MG63 (cell line): ENCODE measurements around the gene S100A5. TPM values are rescaled to one million over a fixed set of nuclear protein-coding genes. Genes with fewer than 3 reads are reported as not detected.
A peak's percentile ranks its signal among the peaks of the same experiment; 100 is the strongest.
"Not testable (repeated sequence)": the region's sequence is repeated elsewhere in the genome, so short reads cannot be mapped to it uniquely, and the experiment has no call there.

Source experiments
- DNase-seq: peaks from one replicate; pipeline ENCODE4 v3.0.0-alpha.2; 2020
- H3K27me3 ChIP-seq: fragments of 250-450 bp; sonication (Bioruptor Pico); 2 replicates; pipeline ENCODE4 v1.5.1; 2020; ENCODE audit warnings: mild to moderate bottlenecking, moderate library complexity
- H3K36me3 ChIP-seq: fragments of 250-450 bp; sonication (Bioruptor Pico); 2 replicates; pipeline ENCODE4 v1.5.1; 2020; ENCODE audit warnings: mild to moderate bottlenecking, moderate library complexity
- H3K4me3 ChIP-seq: fragments of 250-450 bp; sonication (Bioruptor Pico); 2 replicates; pipeline ENCODE4 v1.5.1; 2020; ENCODE audit warnings: mild to moderate bottlenecking, moderate library complexity
- H3K9me3 ChIP-seq: fragments of 250-450 bp; sonication (Bioruptor Pico); 2 replicates; pipeline ENCODE4 v1.5.1; 2020; ENCODE audit warnings: mild to moderate bottlenecking, moderate library complexity
- total RNA-seq: library from RNA; depleted of rRNA; stranded (reverse); fragments of >200 nt; shearing (Covaris generic); gene quantifications from 2 replicates; pipeline ENCODE4 v1.2.3, GENCODE V29; 2014; ENCODE audit warnings: low replicate concordance; rRNA removed

S100A5 gene, protein sequence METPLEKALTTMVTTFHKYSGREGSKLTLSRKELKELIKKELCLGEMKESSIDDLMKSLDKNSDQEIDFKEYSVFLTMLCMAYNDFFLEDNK
- total RNA-seq, result not detected in 2 replicates

DNA sequence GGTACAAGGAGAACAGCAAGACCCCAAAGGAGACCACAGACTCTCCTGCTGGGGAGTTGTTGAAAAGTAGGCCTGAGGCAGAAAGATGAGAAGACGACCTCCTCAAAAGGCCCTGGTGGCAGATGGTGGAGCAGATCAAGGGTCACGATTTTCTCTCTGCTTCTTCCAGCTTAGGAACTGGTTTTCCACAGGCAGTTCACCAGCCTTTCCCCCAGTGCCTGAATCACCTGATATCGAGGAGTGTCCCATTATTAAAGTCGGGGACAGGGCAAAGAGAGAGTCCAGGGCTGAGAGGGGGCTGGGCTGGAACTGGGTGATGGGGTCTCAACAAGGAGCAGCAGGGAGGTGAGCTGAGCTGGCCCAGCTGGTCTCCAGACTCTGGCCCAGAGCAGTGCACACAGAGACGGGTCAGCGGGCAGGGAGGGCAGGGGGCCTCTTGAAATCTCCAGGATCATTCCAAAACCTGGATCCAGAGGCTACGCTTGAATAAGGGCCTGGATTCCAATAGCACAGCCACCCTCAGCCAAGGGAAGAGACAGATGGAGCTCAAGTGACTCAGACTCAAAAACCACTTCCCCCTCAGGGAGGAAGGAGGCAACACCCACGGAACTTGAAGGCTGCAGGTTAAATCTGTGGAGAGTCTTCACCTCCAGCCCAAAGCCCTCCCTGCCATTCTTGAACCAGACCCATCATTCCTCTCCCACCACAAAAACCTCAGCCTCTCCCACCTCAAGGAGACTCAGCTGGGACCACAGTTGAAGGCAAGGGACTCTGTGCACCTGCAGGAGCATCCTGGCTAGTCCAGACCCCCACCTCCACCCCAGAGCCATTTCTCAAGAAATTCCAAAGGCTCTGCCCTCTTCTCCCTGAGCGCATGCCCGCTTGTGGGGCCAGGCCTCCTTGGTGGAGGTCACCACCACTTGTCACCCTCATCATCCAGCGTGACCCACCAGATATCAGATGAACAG lies at the start of gene S100A5:
TSS of gene S100A5 (minus strand) at position 541 of the 968 bp plus-strand sequence. CDS start 743 bp downstream, outside the sequence.
- H3K27me3 ChIP-seq, result no peaks in the 10 kb centered on the region
- no peaks in the 10 kb centered on the region for H3K9me3 ChIP-seq
- DNase-seq, result peak; percentile 58

GRCh38 chr1:153588482-153588881 lies 47.7 kb upstream of the S100A5 start:
- H3K36me3 ChIP-seq, result no peaks in the 10 kb centered on the region
- DNase-seq, result no peak
- H3K4me3 ChIP-seq, result no peak overlapping the region
- no peaks in the 10 kb centered on the region for H3K27me3 ChIP-seq
- H3K9me3 ChIP-seq, result no peaks in the 10 kb centered on the region

More for the DNA sequence above, at the start of gene S100A5:
- Histone ChIP-seq H3K36me3 (peaks cover 20% of the 10 kb centered on the region), H3K4me3 (no peak within 1 kb of the TSS)

DNA sequence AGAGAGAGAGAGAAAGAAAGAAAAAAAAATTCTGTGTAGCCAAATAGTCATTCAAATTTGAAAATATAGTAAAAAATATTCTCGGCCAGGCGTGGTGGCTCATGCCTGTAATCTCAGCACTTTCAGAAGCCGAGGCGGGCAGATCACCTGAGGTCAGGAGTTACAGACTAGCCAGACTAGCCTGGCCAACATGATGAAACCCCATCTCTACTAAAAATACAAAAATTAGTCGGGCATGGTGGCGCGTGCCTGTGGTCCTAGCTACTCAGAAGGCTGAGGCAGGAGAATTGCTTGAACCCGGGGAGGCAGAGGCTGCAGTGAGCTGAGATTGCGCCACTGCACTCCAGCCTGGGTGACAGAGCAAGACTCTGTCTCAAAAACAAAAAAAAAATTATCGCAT lies 47.3 kb upstream of the S100A5 start:
- H3K4me3 ChIP-seq, DNase-seq, H3K36me3 ChIP-seq, H3K9me3 ChIP-seq, H3K27me3 ChIP-seq: not testable (repeated sequence)

DNA sequence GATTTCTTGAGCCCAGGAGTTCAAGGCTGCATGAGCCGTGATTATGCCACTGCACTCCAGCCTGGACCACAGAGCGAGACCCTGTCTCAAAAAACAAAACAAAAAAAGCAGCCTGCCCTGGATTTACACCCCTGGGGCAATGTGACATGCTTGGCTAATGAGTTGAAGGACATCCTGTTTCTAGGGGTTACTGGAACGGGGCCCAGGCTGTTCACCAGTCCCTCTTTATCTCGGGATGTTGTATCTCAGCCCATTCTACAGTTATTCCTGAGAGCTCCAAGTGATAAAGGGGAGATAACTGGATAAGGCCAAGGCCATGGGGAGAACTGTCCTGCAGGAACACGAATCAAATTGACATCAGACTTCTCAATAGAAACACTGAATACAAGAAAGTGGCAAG lies 46.6 kb upstream of the S100A5 start:
- H3K27me3 ChIP-seq, result no peaks in the 10 kb centered on the region
- H3K4me3 ChIP-seq, result no peak overlapping the region
- H3K36me3 ChIP-seq, result no peaks in the 10 kb centered on the region
- DNase-seq, result no peak
- H3K9me3 ChIP-seq, result no peaks in the 10 kb centered on the region

- Histone ChIP-seq H3K4me3 (no peak overlapping the region), H3K9me3 (no peaks in the 10 kb centered on the region), H3K27me3 (no peaks in the 10 kb centered on the region), H3K36me3 (no peaks in the 10 kb centered on the region)
- no peak for DNase-seq
Observed at GRCh38 chr1:153586347-153586746, 45.6 kb upstream of the S100A5 start.

- DNase-seq, result no peak
- Histone ChIP-seq H3K9me3 (no peaks in the 10 kb centered on the region), H3K4me3 (no peak overlapping the region), H3K27me3 (no peaks in the 10 kb centered on the region), H3K36me3 (no peaks in the 10 kb centered on the region)
Observed at GRCh38 chr1:153585006-153585405, 44.3 kb upstream of the S100A5 start.

- Histone ChIP-seq H3K9me3 (no peaks in the 10 kb centered on the region), H3K36me3 (no peaks in the 10 kb centered on the region), H3K27me3 (no peaks in the 10 kb centered on the region), H3K4me3 (peak overlapping the region; percentile 54; the same call in 1 of the 2 replicates)
- no peak for DNase-seq
Observed at GRCh38 chr1:153583976-153584375, 43.2 kb upstream of the S100A5 start.

- not testable (repeated sequence) for H3K27me3 ChIP-seq, H3K36me3 ChIP-seq, DNase-seq, H3K9me3 ChIP-seq
- H3K4me3 ChIP-seq, result peak overlapping the region; percentile 54
Observed at GRCh38 chr1:153583514-153583913, 42.8 kb upstream of the S100A5 start.

DNA sequence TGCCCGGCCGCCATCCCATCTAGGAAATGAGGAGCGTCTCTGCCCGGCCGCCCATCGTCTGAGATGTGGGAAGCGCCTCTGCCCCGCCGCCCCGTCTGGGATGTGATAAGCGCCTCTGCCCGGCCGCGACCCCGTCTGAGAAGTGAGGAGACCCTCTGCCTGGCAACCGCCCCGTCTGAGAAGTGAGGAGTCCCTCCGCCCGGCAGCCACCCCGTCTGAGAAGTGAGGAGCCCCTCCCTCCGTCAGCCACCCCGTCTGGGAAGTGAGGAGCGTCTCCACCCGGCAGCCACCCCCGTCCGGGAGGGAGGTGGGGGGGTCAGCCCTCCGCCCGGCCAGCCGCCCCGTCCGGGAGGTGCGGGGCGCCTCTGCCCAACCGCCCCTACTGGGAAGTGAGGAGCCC lies 42.1 kb upstream of the S100A5 start:
- not testable (repeated sequence) for H3K9me3 ChIP-seq, H3K27me3 ChIP-seq, H3K36me3 ChIP-seq
- peak; percentile 80 for DNase-seq
- H3K4me3 ChIP-seq, result peak overlapping the region; percentile 54

DNA sequence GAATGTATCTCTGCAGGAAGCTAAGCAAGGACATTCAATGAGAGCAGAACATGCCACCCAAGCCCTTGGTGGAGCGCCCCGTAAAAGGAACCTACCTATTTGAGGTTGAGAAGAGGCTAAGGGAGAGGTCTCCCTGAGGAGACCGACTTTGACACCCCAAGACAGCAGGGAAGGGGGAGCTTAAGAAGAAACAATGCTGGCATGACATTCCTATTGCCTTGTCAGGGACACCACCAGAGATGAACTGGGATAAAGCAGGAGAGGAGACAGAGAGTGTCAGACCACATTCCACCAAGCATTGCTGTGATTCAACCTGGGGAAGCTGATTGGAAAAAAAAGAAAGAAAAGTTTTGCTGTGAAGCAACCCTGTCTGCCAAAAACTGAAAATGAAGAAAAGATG lies 38.2 kb upstream of the S100A5 start:
- Histone ChIP-seq H3K27me3 (no peaks in the 10 kb centered on the region), H3K36me3 (no peaks in the 10 kb centered on the region), H3K9me3 (no peaks in the 10 kb centered on the region), H3K4me3 (no peak overlapping the region)
- DNase-seq, result no peak

DNA sequence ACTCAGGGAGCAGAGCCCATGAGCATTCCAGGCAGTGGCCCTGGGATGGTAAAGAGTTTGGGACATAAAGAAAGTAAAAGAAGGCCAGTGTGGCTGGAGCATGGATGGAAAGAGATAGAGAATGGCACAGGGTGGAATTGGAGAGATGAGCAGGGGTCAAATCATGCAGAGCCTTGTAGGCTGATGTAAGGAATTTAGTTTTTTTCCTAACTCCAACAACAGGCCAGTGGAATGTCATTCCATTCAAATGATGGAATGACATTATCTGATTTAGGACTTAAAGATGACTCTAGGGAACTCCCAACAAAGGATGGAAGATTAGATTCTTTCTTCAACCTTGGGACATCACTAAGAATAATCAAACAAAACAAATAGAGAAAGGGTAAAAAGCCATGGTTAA lies 37.8 kb upstream of the S100A5 start:
- Histone ChIP-seq H3K4me3 (no peak overlapping the region), H3K9me3 (no peaks in the 10 kb centered on the region), H3K27me3 (no peaks in the 10 kb centered on the region), H3K36me3 (no peaks in the 10 kb centered on the region)
- DNase-seq, result no peak

- DNase-seq, result peak; percentile 82
- Histone ChIP-seq H3K27me3 (no peaks in the 10 kb centered on the region), H3K9me3 (no peaks in the 10 kb centered on the region)
Observed at GRCh38 chr1:153577624-153578051, 36.9 kb upstream of the S100A5 start.

DNA sequence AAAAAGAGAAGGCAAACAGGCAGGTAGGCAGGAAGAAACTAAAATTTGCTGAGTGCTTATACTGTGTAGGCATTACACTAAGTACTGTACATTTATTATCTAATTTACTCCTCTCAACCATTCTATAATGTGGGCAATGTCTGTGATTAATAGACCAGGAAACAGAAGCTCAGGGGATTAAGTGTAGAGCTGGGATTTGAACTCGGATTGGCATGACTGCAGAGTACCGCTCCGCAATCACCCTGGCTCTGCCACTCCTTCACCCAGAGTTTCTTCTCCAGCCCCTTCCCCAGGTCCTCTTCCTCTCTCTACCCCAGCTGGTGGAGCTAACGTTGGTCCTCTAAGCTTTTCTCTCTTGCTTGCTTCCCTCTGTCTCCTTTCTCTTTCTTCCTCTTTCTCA lies 36.4 kb upstream of the S100A5 start:
- no peaks in the 10 kb centered on the region for H3K36me3 ChIP-seq
- no peaks in the 10 kb centered on the region for H3K27me3 ChIP-seq
- no peaks in the 10 kb centered on the region for H3K9me3 ChIP-seq
- no peak for DNase-seq
- H3K4me3 ChIP-seq, result no peak overlapping the region

More at GRCh38 chr1:153577624-153578051, 36.9 kb upstream of the S100A5 start:
- Histone ChIP-seq H3K36me3 (no peaks in the 10 kb centered on the region), H3K4me3 (no peak overlapping the region)

DNA sequence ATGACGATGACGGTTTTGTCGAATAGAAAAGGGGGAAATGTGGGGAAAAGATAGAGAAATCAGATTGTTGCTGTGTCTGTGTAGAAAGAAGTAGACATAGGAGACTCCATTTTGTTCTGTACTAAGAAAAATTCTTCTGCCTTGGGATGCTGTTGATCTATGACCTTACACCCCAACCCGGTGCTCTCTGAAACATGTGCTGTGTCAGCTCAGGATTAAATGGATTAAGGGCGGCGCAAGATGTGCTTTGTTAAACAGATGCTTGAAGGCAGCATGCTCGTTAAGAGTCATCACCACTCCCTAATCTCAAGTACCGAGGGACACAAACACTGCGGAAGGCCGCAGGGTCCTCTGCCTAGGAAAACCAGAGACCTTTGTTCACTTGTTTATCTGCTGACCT lies 34.8 kb upstream of the S100A5 start:
- not testable (repeated sequence) for H3K27me3 ChIP-seq, H3K4me3 ChIP-seq, DNase-seq, H3K9me3 ChIP-seq, H3K36me3 ChIP-seq

GRCh38 chr1:153575081-153575491 lies 34.4 kb upstream of the S100A5 start:
- not testable (repeated sequence) for H3K27me3 ChIP-seq, H3K4me3 ChIP-seq, H3K36me3 ChIP-seq, DNase-seq, H3K9me3 ChIP-seq

GRCh38 chr1:153573351-153573750 lies 32.6 kb upstream of the S100A5 start:
- no peaks in the 10 kb centered on the region for H3K9me3 ChIP-seq
- H3K36me3 ChIP-seq, result no peaks in the 10 kb centered on the region
- no peak for DNase-seq
- H3K4me3 ChIP-seq, result no peak overlapping the region
- H3K27me3 ChIP-seq, result no peaks in the 10 kb centered on the region

DNA sequence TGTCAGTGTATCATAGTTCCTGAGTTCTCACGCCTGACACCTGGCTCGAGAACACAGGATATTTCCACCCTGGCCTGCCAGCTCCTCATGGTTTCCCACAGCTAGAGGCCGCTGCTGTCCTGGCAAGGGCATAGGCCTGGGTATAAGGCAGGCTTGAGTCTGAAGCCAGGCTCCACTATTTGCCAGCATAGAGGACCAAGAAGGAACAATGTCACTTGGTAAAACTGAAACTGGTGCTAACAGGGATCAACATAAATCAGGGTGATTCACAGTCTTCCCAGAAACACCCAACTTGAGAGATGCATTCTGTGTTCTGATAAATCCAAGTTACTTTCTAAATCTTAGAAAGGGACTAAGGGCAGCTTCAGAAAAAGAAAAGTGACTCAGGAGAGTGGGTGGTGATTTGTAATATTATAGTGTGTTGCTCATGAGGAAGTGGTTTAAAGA lies 31.9 kb upstream of the S100A5 start:
- H3K4me3 ChIP-seq, result no peak overlapping the region
- peak; percentile 94 for DNase-seq
- no peaks in the 10 kb centered on the region for H3K36me3 ChIP-seq
- no peaks in the 10 kb centered on the region for H3K27me3 ChIP-seq
- H3K9me3 ChIP-seq, result no peaks in the 10 kb centered on the region

GRCh38 chr1:153571706-153572105 lies 31.0 kb upstream of the S100A5 start:
- Histone ChIP-seq H3K36me3 (0 out of 2 replicates have a peak, but pooled peaks cover 2% of the 10 kb centered on the region), H3K4me3 (no peak overlapping the region), H3K9me3 (no peaks in the 10 kb centered on the region), H3K27me3 (no peaks in the 10 kb centered on the region)
- DNase-seq, result no peak
